EH (cell line): ENCODE data around the gene RGS14.
"Not testable (repeated sequence)": the region's sequence is repeated elsewhere in the genome, so short reads cannot be mapped to it uniquely, and the experiment has no call there.

ENCODE experiments used
- DNase-seq: peaks from one replicate; pipeline ENCODE4 v3.0.0-alpha.2; 2015; ENCODE audit warnings: low read depth

RGS14 gene

GRCh38 chr5:177402271-177403043, 44.7 kb downstream of the RGS14 start:
- peak; percentile 70 for DNase-seq

GRCh38 chr5:177403102-177403791, 45.5 kb downstream of the RGS14 start:
- peak; percentile 37 for DNase-seq

GRCh38 chr5:177403792-177404640, 46.3 kb downstream of the RGS14 start:
- DNase-seq = peak; percentile 84

GRCh38 chr5:177404641-177405179, 47.0 kb downstream of the RGS14 start:
- DNase-seq = no peak

GRCh38 chr5:177405312-177405711, 47.6 kb downstream of the RGS14 start:
- no peak for DNase-seq

GRCh38 chr5:177405805-177406204, 48.1 kb downstream of the RGS14 start:
- no peak for DNase-seq

- DNase-seq = no peak
Measured at GRCh38 chr5:177409043-177409801, 51.5 kb downstream of the RGS14 start, which contains the start of gene F12. Gene F12, minus strand, starts transcription at chr5:177409564. Its CDS starts 37 bp downstream, at chr5:177409527.

- no peak for DNase-seq
Measured at GRCh38 chr5:177410575-177410974, 52.9 kb downstream of the RGS14 start.

- no peak for DNase-seq
Measured at GRCh38 chr5:177412603-177413233, 55.0 kb downstream of the RGS14 start.

GRCh38 chr5:177414481-177414880, 56.8 kb downstream of the RGS14 start:
- DNase-seq = no peak

GRCh38 chr5:177417081-177417480, 59.4 kb downstream of the RGS14 start:
- DNase-seq = not testable (repeated sequence)

GRCh38 chr5:177419046-177419445, 61.3 kb downstream of the RGS14 start:
- peak; percentile 72 for DNase-seq

- DNase-seq = not testable (repeated sequence)
Measured at GRCh38 chr5:177420472-177420871, 62.7 kb downstream of the RGS14 start.

- DNase-seq = peak; percentile 57
Measured at GRCh38 chr5:177421062-177421798, 63.5 kb downstream of the RGS14 start.
